ENCODE data around the gene TMOD1.

Gene TMOD1

GRCh38 chr9:97547098-97547829 lies 45.8 kb downstream of the TMOD1 start:
- DNase-seq (ENCODE audit: low read depth, low spot score) = no peak

GRCh38 chr9:97548379-97548778 lies 46.9 kb downstream of the TMOD1 start:
- no peak for DNase-seq (ENCODE audit: low read depth, low spot score)

- no peak for DNase-seq (ENCODE audit: low read depth, low spot score)
These were observed 47.5 kb downstream of the TMOD1 start for GRCh38 chr9:97548819-97549540.

GRCh38 chr9:97550386-97550785 lies 48.9 kb downstream of the TMOD1 start:
- DNase-seq (ENCODE audit: low read depth, low spot score) = no peak

GRCh38 chr9:97551308-97551707 lies 49.8 kb downstream of the TMOD1 start:
- DNase-seq (ENCODE audit: low read depth, low spot score) = no peak

GRCh38 chr9:97553141-97553540 lies 51.7 kb downstream of the TMOD1 start:
- no peak for DNase-seq (ENCODE audit: low read depth, low spot score)

- DNase-seq (ENCODE audit: low read depth, low spot score) = no peak
These were observed 52.4 kb downstream of the TMOD1 start for GRCh38 chr9:97553841-97554240.

- DNase-seq (ENCODE audit: low read depth, low spot score) = no peak
These were observed 53.2 kb downstream of the TMOD1 start for GRCh38 chr9:97554566-97555075.

- peak; percentile 80 for DNase-seq (ENCODE audit: low read depth, low spot score)
These were observed 53.7 kb downstream of the TMOD1 start for GRCh38 chr9:97555164-97555563.

- no peak for DNase-seq (ENCODE audit: low read depth, low spot score)
These were observed 54.7 kb downstream of the TMOD1 start for GRCh38 chr9:97556036-97556720.

- no peak for DNase-seq (ENCODE audit: low read depth, low spot score)
These were observed 55.5 kb downstream of the TMOD1 start for GRCh38 chr9:97556721-97557605.

GRCh38 chr9:97557606-97558095 lies 56.2 kb downstream of the TMOD1 start:
- no peak for DNase-seq (ENCODE audit: low read depth, low spot score)

GRCh38 chr9:97558701-97559101 lies 57.2 kb downstream of the TMOD1 start:
- DNase-seq (ENCODE audit: low read depth, low spot score) = no peak

GRCh38 chr9:97559111-97559514 lies 57.6 kb downstream of the TMOD1 start:
- no peak for DNase-seq (ENCODE audit: low read depth, low spot score)

GRCh38 chr9:97560154-97560553 lies 58.7 kb downstream of the TMOD1 start:
- no peak for DNase-seq (ENCODE audit: low read depth, low spot score)

GRCh38 chr9:97560851-97561250 lies 59.4 kb downstream of the TMOD1 start:
- DNase-seq (ENCODE audit: low read depth, low spot score) = no peak

- DNase-seq (ENCODE audit: low read depth, low spot score) = no peak
These were observed 60.0 kb downstream of the TMOD1 start for GRCh38 chr9:97561501-97561900.

GRCh38 chr9:97562542-97562941 lies 61.1 kb downstream of the TMOD1 start:
- no peak for DNase-seq (ENCODE audit: low read depth, low spot score)

GRCh38 chr9:97563458-97564135 lies 62.1 kb downstream of the TMOD1 start:
- DNase-seq (ENCODE audit: low read depth, low spot score) = no peak

GRCh38 chr9:97564291-97565175 lies 63.1 kb downstream of the TMOD1 start:
- peak; percentile 41 for DNase-seq (ENCODE audit: low read depth, low spot score)
